Stimulated activated CD4-positive, alpha-beta T cell treated with anti-CD3 and anti-CD28 coated beads, Interleukin-4, amount 100 ng/mL, for 4 hours (primary cell): ENCODE results near the gene CRTC1.

Source experiments
- DNase-seq, 2 experiments: peaks; one replicate each; pipeline ENCODE4 v3.0.0-alpha.2; 2020

Gene CRTC1

GRCh38 chr19:18772620-18773587 is 89.4 kb downstream of the CRTC1 start:
- DNase-seq: no peak

DNA sequence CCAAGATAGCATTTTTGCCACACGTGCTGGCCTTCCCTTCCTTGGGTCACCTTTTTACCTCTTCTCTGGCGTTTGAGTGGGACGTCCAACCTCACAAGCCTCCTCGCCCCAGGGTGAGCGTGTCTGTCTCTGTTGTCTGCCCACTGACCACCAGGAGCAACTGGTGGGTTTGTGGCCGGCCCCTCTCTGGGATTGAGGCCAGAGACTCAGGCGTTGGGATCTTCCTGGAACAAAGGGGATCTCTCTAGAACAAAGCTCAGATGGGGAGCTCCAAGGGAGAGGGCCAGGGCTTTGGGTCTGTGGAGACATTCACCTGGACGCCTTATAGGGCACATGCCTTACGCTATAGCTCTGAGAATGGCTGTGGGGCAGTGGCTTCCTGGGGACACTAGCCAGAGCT is 90.2 kb downstream of the CRTC1 start:
- no peak for DNase-seq

DNA sequence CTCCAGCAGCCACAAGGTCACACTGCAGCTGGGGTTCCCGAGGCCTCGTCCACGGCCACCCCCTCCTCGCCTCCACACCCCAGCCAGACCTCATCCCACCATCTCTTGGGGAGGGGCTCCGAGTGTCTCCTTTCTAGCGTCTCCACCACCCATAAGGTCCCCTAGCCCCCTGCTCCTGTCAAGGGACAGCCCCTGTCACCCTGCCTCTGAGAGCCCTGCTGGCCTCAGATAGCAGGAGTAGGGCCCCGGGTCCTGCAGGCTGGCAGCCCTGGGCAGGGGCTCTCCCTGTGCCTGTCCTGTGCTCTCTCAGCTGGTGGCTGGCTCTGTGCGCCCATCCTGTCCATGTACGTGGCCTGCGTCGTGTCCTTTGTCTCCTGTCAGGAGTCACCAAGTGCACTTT is 90.6 kb downstream of the CRTC1 start:
- DNase-seq: no peak

- DNase-seq: no peak
Observed at GRCh38 chr19:18774782-18775444, 91.4 kb downstream of the CRTC1 start.

- no peak for DNase-seq
Observed at GRCh38 chr19:18775586-18776287, 92.3 kb downstream of the CRTC1 start.

GRCh38 chr19:18776288-18776594 is 92.8 kb downstream of the CRTC1 start:
- DNase-seq: no peak

DNA sequence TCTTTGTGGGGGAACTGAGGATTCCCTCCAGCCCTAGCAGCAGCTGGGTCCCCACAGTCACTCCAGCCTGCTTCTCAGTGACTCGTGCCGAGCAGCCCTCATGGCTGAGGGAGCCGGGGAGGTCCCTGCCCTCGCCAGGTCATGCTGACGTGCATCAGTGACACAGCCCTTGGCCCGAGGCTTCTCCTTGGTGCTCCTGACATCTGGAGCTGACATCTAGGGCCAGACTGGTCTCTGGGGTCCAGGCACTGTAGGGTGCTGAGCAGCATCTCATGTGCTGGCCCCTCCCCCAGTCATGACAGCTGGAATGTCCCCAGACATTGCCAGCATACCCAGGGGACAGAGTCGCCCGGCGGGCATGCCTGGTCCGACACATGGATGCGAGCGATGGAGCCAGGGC is 93.3 kb downstream of the CRTC1 start:
- no peak for DNase-seq

DNA sequence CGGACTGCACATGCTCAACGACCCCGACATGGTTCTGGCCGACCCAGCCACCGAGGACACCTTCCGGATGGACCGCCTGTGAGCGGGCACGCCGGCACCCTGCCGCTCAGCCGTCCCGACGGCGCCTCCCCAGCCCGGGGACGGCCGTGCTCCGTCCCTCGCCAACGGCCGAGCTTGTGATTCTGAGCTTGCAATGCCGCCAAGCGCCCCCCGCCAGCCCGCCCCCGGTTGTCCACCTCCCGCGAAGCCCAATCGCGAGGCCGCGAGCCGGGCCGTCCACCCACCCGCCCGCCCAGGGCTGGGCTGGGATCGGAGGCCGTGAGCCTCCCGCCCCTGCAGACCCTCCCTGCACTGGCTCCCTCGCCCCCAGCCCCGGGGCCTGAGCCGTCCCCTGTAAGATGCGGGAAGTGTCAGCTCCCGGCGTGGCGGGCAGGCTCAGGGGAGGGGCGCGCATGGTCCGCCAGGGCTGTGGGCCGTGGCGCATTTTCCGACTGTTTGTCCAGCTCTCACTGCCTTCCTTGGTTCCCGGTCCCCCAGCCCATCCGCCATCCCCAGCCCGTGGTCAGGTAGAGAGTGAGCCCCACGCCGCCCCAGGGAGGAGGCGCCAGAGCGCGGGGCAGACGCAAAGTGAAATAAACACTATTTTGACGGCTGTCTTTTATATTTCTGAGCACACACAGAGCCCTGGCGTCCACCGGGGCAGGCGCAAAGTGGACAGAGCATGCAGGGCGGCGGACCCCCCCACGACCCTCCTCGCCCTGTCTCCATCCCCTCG is 94.0 kb downstream of the CRTC1 start:
- DNase-seq: no peak

GRCh38 chr19:18778076-18778389 is 94.6 kb downstream of the CRTC1 start:
- no peak for DNase-seq

- no peak for DNase-seq
Observed at GRCh38 chr19:18778826-18779495, 95.5 kb downstream of the CRTC1 start.

GRCh38 chr19:18780081-18780480 is 96.6 kb downstream of the CRTC1 start:
- DNase-seq: no peak

GRCh38 chr19:18780631-18781030 is 97.2 kb downstream of the CRTC1 start:
- DNase-seq: no peak

GRCh38 chr19:18781047-18781600 is 97.6 kb downstream of the CRTC1 start:
- DNase-seq: no peak

DNA sequence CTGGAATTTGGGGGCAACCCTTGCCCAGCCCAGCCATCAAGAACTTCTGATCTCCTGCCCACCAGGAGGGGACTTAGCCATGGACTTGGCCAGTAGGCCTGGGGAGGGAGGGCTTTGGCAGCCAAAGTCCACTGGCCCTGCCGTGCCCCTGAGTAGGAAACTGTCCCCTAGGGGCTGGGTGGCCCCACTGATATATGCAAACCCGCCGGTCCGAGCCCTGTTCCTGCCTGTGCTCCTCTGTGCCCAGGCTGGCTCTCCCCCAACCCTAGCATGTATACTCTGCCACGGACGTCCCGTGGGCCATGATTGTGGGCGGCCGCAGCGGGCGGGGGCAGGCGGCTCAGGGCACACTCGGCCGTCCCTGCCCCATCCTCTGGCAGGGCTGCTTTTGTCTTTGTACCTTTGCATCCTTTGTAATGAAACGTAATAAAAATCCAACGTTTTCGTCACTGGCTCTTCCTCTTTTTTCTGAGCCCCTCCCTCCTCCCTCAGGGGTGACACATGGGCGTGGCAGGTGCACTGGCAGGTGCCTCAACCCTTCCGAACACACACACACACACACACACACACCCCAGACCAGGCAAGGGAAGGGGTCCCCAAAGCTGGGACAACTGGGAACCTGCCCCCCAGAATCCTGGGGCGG is 98.5 kb downstream of the CRTC1 start:
- no peak for DNase-seq

- DNase-seq: no peak
Observed at GRCh38 chr19:18782559-18783225, 99.2 kb downstream of the CRTC1 start.

GRCh38 chr19:18783958-18784785 is 100.7 kb downstream of the CRTC1 start:
- no peak for DNase-seq

DNA sequence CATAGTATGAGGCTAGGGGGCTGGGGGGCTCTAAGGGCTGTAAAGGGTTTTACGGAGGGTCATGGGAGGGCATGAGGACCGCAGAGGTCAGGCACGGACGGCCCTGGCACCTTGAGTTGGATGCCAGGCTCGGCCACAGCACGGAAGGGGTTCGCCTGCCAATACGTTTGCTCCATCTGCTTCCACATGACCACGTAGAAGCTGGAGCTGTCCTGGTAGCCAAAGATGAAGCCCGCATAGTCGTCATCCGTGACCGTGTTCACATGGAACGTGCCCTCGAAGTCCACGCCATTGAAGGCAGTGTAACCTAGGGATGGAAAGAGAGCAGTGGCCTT is 101.3 kb downstream of the CRTC1 start:
- DNase-seq: no peak

GRCh38 chr19:18785179-18786124 is 102.0 kb downstream of the CRTC1 start:
- DNase-seq: peak; percentile 58 to 68
